Endothelial cell of umbilical vein (primary cell): ENCODE data around the gene SEPTIN10. TPM values are rescaled to one million over a fixed set of nuclear protein-coding genes. Genes with fewer than 3 reads are reported as not detected.

Experiments
- BruUV-seq: library from RNA; stranded (reverse); fragments of 400-500 nt; replicated peaks from 2 replicates; lab custom pipeline; 2021; lab: Mats Ljungman, UMichigan
- CTCF ChIA-PET: fragments of 300-600, 350-600 bp; sonication (Branson Sonifier 250); formaldehyde crosslinking; loops from one replicate; lab custom pipeline; 2021; ENCODE audit warnings: antibody characterized with exemption, inconsistent platforms; lab: Charles Lee
- POLR2A ChIA-PET: fragments of 300-600, 350-600 bp; sonication (Branson Sonifier 250); formaldehyde crosslinking; loops from one replicate; lab custom pipeline; 2021; ENCODE audit warnings: antibody characterized with exemption, inconsistent platforms; lab: Charles Lee
- DNase-seq: peaks from one replicate; pipeline ENCODE4 v3.0.0-alpha.2; 2011; ENCODE audit warnings: low read depth, low spot score
- FAIRE-seq: peaks from 2 replicates; lab custom pipeline; 2011; peaks lifted over from hg19 to GRCh38; lab: Jason Lieb, UNC
- H2AFZ ChIP-seq: 2 replicates; pipeline ENCODE4 v1.6.0; 2012; ENCODE audit warnings: low read depth, low read length, control low read depth, inconsistent platforms
- H3K27ac ChIP-seq: 2 replicates; pipeline ENCODE4 v1.5.1; 2011; ENCODE audit warnings: low read depth, mild to moderate bottlenecking, control low read depth, low read length, moderate library complexity; ENCODE audit not compliant: insufficient read depth
- H3K27me3 ChIP-seq, 2 experiments: 2 replicates each; pipeline versions ENCODE4 v1.6.0 to v1.6.1; 2011; ENCODE audit warnings: low read length in 2 of 2, mixed read lengths in 1 of 2; ENCODE audit not compliant: control insufficient read depth in 2 of 2, insufficient read depth in 2 of 2
- H3K36me3 ChIP-seq, 2 experiments: 2 replicates in 1 of 2; 3 replicates in 1 of 2; pipeline ENCODE4 v1.5.1; 2011; ENCODE audit warnings: low read length in 2 of 2, mild to moderate bottlenecking in 1 of 2, moderate library complexity in 1 of 2; ENCODE audit not compliant: control insufficient read depth in 2 of 2, insufficient read depth in 2 of 2; ENCODE audit errors: extremely low read depth in 1 of 2
- H3K4me1 ChIP-seq: 3 replicates; pipeline ENCODE4 v1.5.1; 2011; ENCODE audit warnings: mild to moderate bottlenecking, low read length; ENCODE audit not compliant: control insufficient read depth, insufficient read depth; ENCODE audit errors: extremely low read depth
- H3K4me2 ChIP-seq: 2 replicates; pipeline ENCODE4 v1.6.1; 2011; ENCODE audit warnings: low read length, control low read depth, mixed read lengths; ENCODE audit not compliant: insufficient read depth
- H3K4me3 ChIP-seq, 3 experiments: fragments of 200-600 bp in 1 of 3; sonication (generic), shearing (Covaris generic) in 1 of 3; replicated peaks in 1 of 3; 2 replicates each; pipeline ENCODE4 v1.5.1; 2011 to 2016; ENCODE audit warnings: control low read depth in 3 of 3, low read length in 3 of 3, mild to moderate bottlenecking in 2 of 3, inconsistent platforms in 1 of 3, low read depth in 1 of 3, moderate library complexity in 1 of 3; ENCODE audit not compliant: insufficient read depth in 1 of 3
- H3K79me2 ChIP-seq: 2 replicates; pipeline ENCODE4 v1.6.0; 2012; ENCODE audit warnings: low read length, inconsistent platforms; ENCODE audit not compliant: control insufficient read depth, insufficient read depth
- H3K9ac ChIP-seq: replicated peaks from 2 replicates; pipeline ENCODE3; 2011; ENCODE audit warnings: low read length, control low read depth; ENCODE audit not compliant: insufficient read depth; ENCODE audit errors: extremely low read depth
- H3K9me1 ChIP-seq: replicated peaks from 3 replicates; pipeline ENCODE4 v1.6.0; 2011; ENCODE audit warnings: mild to moderate bottlenecking, low read length; ENCODE audit not compliant: control insufficient read depth, insufficient read depth; ENCODE audit errors: extremely low read depth
- H3K9me3 ChIP-seq: replicated peaks from 2 replicates; pipeline ENCODE4 v1.5.1; 2012; ENCODE audit warnings: low read length, inconsistent platforms; ENCODE audit not compliant: control insufficient read depth, insufficient read depth
- H4K20me1 ChIP-seq: replicated peaks from 2 replicates; pipeline ENCODE3; 2011; ENCODE audit warnings: mild to moderate bottlenecking, low read length; ENCODE audit not compliant: control insufficient read depth, insufficient read depth; ENCODE audit errors: extremely low read depth
- EZH2 ChIP-seq: IDR thresholded peaks from 2 replicates; pipeline ENCODE4 v1.6.1; 2012; ENCODE audit warnings: borderline replicate concordance, low read depth, mild to moderate bottlenecking, moderate library complexity, low read length, inconsistent platforms; ENCODE audit not compliant: severe bottlenecking
- FOS ChIP-seq: IDR thresholded peaks from 2 replicates; pipeline ENCODE4 v1.6.1; 2011; ENCODE audit warnings: mild to moderate bottlenecking, low read length, moderate library complexity, borderline replicate concordance; ENCODE audit not compliant: insufficient read depth
- GATA2 ChIP-seq: IDR thresholded peaks from 2 replicates; pipeline ENCODE4 v1.7.0; 2011; ENCODE audit warnings: low read depth, mild to moderate bottlenecking, moderate library complexity, mixed read lengths, low read length; ENCODE audit not compliant: insufficient read length, insufficient read depth
- JUN ChIP-seq: IDR thresholded peaks from 2 replicates; pipeline ENCODE4 v1.6.1; 2011; ENCODE audit warnings: borderline replicate concordance, low read depth; ENCODE audit not compliant: insufficient read length, insufficient read depth
- MYC ChIP-seq: IDR thresholded peaks from one replicate; pipeline ENCODE4 v1.6.1; 2011; ENCODE audit warnings: mild to moderate bottlenecking, low read depth, low read length
- POLR2A ChIP-seq: IDR thresholded peaks from 2 replicates; pipeline ENCODE4 v1.6.1; 2012; ENCODE audit warnings: low read depth, mild to moderate bottlenecking, control low read depth, low read length
- POLR2AphosphoS5 ChIP-seq: IDR thresholded peaks from 2 replicates; pipeline ENCODE4 v1.6.1; 2012; ENCODE audit warnings: low read depth, mild to moderate bottlenecking, control low read depth, low read length, moderate library complexity; ENCODE audit not compliant: insufficient read depth
- dilution Hi-C: fragments of 300-500 bp; cut with MboI; formaldehyde crosslinking; loops from one replicate; pipeline ENCODE4 v1.15.0; 2019; ENCODE audit warnings: low sequenced_read_pairs; ENCODE audit not compliant: extremely low pct_ligation_motif_present
- intact Hi-C: fragments of 100-400 bp; cut with micrococcal nuclease; formaldehyde crosslinking; loops from one replicate; pipeline ENCODE4 v1.10.0; 2022
- polyA plus RNA-seq, 4 experiments: library from polyadenylated mRNA; depleted of rRNA in 3 of 4; stranded (reverse) in 3 of 4; unstranded in 1 of 4; fragments of >200 nt; gene quantifications; 2 replicates each; pipeline versions ENCODE4 v1.2.1 to v1.2.3, GENCODE V29; 2011 to 2012; ENCODE audit warnings: missing spikeins in 1 of 4
- total RNA-seq: library from RNA; stranded (reverse); gene quantifications from 2 replicates; pipeline ENCODE4 v1.2.3, GENCODE V29; 2021
- TF ChIP-seq, protein P1 (sequence below), 2 donors: IDR thresholded peaks; 1 replicate in 1 of 2; 2 replicates in 1 of 2; pipeline ENCODE4 v1.5.1; 2011; ENCODE audit warnings: low read length in 2 of 2, mild to moderate bottlenecking in 2 of 2, moderate library complexity in 2 of 2, control low read depth in 1 of 2, inconsistent platforms in 1 of 2, low read depth in 1 of 2; ENCODE audit not compliant: insufficient read depth in 1 of 2; ENCODE audit errors: extremely low read depth in 1 of 2
- TF ChIP-seq, protein P2 (sequence below): IDR thresholded peaks from 2 replicates; pipeline ENCODE4 v1.6.1; 2011; ENCODE audit not compliant: insufficient read depth, insufficient read length

Gene SEPTIN10
- total and polyA plus RNA-seq, 2 donors (not counting 3 experiments of a cell fraction or from before 2014, with no cell fraction given), result 26.1 to 121 TPM

DNA sequence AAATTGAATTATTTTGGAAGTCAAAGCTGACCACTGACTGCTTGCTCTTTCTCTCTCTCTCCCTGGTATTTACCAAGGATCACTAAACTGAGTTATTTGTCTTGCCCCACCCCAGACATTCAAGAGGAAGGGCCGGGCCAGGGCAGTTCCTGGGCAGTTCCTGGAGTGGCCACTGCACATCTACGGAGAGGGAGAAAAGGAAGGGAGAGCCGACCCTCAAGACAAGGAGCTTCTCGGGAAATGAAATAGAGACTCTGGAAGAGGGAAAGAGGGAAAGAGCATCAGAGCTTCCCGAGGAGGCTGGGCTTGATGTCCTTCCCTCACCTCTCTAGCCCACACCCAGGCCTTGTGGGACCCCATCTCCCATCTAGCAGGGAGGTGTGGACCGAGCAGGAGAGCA, 83.1 kb downstream of the SEPTIN10 start:
- TF ChIP-seq POLR2A (no peak), POLR2AphosphoS5 (no peak), JUN (no peak), MYC (no peak), EZH2 (no peak), GATA2 (no peak), FOS (no peak)
- TF ChIP-seq, protein P1, sequence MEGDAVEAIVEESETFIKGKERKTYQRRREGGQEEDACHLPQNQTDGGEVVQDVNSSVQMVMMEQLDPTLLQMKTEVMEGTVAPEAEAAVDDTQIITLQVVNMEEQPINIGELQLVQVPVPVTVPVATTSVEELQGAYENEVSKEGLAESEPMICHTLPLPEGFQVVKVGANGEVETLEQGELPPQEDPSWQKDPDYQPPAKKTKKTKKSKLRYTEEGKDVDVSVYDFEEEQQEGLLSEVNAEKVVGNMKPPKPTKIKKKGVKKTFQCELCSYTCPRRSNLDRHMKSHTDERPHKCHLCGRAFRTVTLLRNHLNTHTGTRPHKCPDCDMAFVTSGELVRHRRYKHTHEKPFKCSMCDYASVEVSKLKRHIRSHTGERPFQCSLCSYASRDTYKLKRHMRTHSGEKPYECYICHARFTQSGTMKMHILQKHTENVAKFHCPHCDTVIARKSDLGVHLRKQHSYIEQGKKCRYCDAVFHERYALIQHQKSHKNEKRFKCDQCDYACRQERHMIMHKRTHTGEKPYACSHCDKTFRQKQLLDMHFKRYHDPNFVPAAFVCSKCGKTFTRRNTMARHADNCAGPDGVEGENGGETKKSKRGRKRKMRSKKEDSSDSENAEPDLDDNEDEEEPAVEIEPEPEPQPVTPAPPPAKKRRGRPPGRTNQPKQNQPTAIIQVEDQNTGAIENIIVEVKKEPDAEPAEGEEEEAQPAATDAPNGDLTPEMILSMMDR (IDR thresholded peaks at IDR 0.05; ENCODE audit: extremely low read depth in 1 of 2, insufficient read depth in 1 of 2, low read depth in 1 of 2, low read length in 2 of 2), result no peak
- TF ChIP-seq, protein P2, sequence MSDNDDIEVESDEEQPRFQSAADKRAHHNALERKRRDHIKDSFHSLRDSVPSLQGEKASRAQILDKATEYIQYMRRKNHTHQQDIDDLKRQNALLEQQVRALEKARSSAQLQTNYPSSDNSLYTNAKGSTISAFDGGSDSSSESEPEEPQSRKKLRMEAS, result no peak
- CTCF ChIA-PET, result interaction anchor here (1.2 to 2.6 kb wide), 4 partner anchors 10 to 164 kb away, joined by 3 to 10 read pairs (median 4); no protein-coding TSS in a partner anchor
- Histone ChIP-seq H3K27me3 (peaks cover 10% of the 10 kb centered on the region in 2 experiments), H3K4me2 (no peak overlapping the region), H3K27ac (no peak overlapping the region), H3K79me2 (no peaks in the 10 kb centered on the region), H3K4me3 (no peak overlapping the region), H3K36me3 (no peaks in the 10 kb centered on the region), H3K9ac (no peak overlapping the region), H3K4me1 (no peaks in the 10 kb centered on the region), H3K9me1 (no peaks in the 10 kb centered on the region), H3K9me3 (no peaks in the 10 kb centered on the region), H2AFZ (no peak overlapping the region), H4K20me1 (no peaks in the 10 kb centered on the region)
- intact Hi-C loops, result no loop called here
- dilution Hi-C loops, result no loop called here
- FAIRE-seq, result no peak
- DNase-seq, result no peak
- BruUV-seq, result no TSS peak
- POLR2A ChIA-PET, result no interaction called here
